ENCODE data around the gene UROS.

The UROS gene

DNA sequence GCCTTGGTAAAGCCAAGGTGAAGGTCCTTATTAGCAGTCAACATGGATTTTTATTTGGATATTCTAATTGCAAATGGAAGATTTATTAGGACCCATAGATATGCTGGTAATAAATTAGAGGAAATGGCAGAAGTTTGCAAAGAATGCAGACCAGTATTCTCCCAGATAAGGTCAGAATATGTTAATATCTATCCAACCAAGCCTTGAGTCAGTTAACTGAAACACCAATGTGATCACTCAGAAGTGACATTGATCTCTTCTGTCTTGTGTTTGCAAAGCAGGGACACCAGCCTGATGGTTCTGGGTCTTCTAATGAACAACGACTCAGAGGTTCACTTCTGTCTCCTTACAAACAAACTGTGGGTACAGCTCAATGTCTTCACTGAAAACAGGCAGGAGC lies 21.5 kb downstream of the UROS start:
- H2AFZ ChIP-seq: no peak overlapping the region
- no peak overlapping the region for H3K27ac ChIP-seq
- H3K9me3 ChIP-seq (ENCODE audit: control insufficient read depth, low read length): no peaks in the 10 kb centered on the region
- no peak overlapping the region for H3K9ac ChIP-seq
- TF ChIP-seq CTCF (IDR thresholded peaks at IDR 0.05): no peak
- no peaks in the 10 kb centered on the region for H3K36me3 ChIP-seq (ENCODE audit: control insufficient read depth, insufficient read depth, low read length)
- H3K4me2 ChIP-seq (ENCODE audit: low read length): no peak overlapping the region
- no peaks in the 10 kb centered on the region for H3K79me2 ChIP-seq
- H3K27me3 ChIP-seq (ENCODE audit: control insufficient read depth, insufficient read depth, low read length): no peaks in the 10 kb centered on the region
- H3K4me1 ChIP-seq: peaks cover 15% of the 10 kb centered on the region
- no peak overlapping the region for H3K4me3 ChIP-seq (ENCODE audit: low read depth, low read length)

DNA sequence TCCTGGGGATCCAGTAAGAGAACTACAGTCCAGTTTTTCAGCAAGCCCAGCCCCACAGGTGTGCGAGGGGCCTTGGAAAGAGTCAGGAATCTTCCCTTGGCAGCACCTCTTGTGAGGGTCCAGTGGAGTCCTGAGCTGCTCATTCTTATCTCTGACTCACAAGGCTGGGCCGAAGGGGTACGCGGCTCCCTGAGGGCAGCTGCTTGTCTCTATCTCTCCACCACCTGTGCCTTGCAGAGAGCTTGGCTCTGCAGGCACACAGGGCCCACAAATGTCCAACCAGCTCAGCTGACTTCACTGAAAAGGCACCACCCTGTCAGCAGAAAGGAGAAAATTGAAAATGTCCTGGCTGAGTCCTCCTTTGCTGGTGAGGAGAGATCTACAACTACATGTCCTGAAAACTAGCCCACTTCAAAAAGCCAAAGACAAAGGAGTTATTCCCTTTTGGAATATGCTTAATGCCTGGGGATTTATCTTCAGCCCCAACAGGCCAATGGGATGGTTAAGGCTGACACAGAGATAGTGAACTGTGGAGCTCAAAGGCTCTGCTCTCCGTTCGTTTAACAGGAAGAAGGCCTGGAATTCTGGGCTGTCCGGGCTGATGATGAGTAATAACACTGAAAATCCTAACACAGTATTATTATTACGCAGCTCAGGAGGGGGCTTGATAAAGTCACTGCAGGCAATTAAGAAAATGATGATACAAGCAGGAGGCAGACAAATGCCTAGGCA lies 23.4 kb downstream of the UROS start:
- Histone ChIP-seq H3K36me3 (ENCODE audit: control insufficient read depth, insufficient read depth, low read length) (no peaks in the 10 kb centered on the region), H3K27me3 (ENCODE audit: control insufficient read depth, insufficient read depth, low read length) (no peaks in the 10 kb centered on the region), H2AFZ (no peak overlapping the region), H3K9me3 (ENCODE audit: control insufficient read depth, low read length) (no peaks in the 10 kb centered on the region), H3K4me3 (ENCODE audit: low read depth, low read length) (no peak overlapping the region), H3K27ac (no peak overlapping the region), H3K4me1 (peaks cover 11% of the 10 kb centered on the region), H3K9ac (no peak overlapping the region), H3K4me2 (ENCODE audit: low read length) (no peak overlapping the region), H3K79me2 (no peaks in the 10 kb centered on the region)
- TF ChIP-seq CTCF (IDR thresholded peaks at IDR 0.05): no peak

GRCh38 chr10:125797994-125798662 lies 24.9 kb downstream of the UROS start:
- no peaks in the 10 kb centered on the region for H3K9me3 ChIP-seq (ENCODE audit: control insufficient read depth, low read length)
- no peak overlapping the region for H2AFZ ChIP-seq
- no peak overlapping the region for H3K4me2 ChIP-seq (ENCODE audit: low read length)
- H3K79me2 ChIP-seq: no peaks in the 10 kb centered on the region
- H3K27me3 ChIP-seq (ENCODE audit: control insufficient read depth, insufficient read depth, low read length): no peaks in the 10 kb centered on the region
- no peaks in the 10 kb centered on the region for H3K36me3 ChIP-seq (ENCODE audit: control insufficient read depth, insufficient read depth, low read length)
- no peak overlapping the region for H3K27ac ChIP-seq
- no peak overlapping the region for H3K4me3 ChIP-seq (ENCODE audit: low read depth, low read length)
- no peak for TF ChIP-seq CTCF (IDR thresholded peaks at IDR 0.05)
- peaks cover 11% of the 10 kb centered on the region for H3K4me1 ChIP-seq
- no peak overlapping the region for H3K9ac ChIP-seq

DNA sequence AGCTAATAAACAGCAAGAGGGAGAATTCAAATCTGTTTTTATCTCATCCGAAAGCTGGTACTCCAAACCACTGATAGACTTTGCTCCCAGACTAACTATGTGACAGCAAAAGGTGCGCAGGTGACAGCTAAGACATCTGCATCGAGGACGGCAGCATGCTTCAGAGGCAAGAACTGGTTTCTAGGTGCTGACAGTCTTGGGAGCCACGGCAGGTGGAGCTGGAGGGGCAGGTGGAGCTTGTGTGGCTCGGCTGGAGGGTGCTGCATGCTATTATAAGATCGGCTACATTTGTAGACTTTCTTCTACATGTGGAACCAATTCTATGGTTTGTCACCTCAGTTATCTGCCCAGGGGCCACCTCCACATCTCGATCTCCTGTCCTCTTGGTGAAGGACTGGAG lies 25.6 kb downstream of the UROS start:
- Histone ChIP-seq H3K4me2 (ENCODE audit: low read length) (no peak overlapping the region), H3K4me1 (peaks cover 11% of the 10 kb centered on the region), H3K36me3 (ENCODE audit: control insufficient read depth, insufficient read depth, low read length) (no peaks in the 10 kb centered on the region), H3K27me3 (ENCODE audit: control insufficient read depth, insufficient read depth, low read length) (no peaks in the 10 kb centered on the region), H3K9me3 (ENCODE audit: control insufficient read depth, low read length) (no peaks in the 10 kb centered on the region), H3K79me2 (no peaks in the 10 kb centered on the region), H3K27ac (no peak overlapping the region), H3K4me3 (ENCODE audit: low read depth, low read length) (no peak overlapping the region), H3K9ac (no peak overlapping the region), H2AFZ (no peak overlapping the region)
- no peak for TF ChIP-seq CTCF (IDR thresholded peaks at IDR 0.05)

Measured in parathyroid adenoma (tissue), 2 donors.